GM18951 (cell line): ENCODE measurements around the gene HSD3B2.

Experiments used
- POLR2A ChIP-seq: IDR thresholded peaks from 4 replicates; pipeline ENCODE4 v1.6.1; 2011; ENCODE audit warnings: mild to moderate bottlenecking; ENCODE audit not compliant: insufficient read length, insufficient read depth; ENCODE audit errors: extremely low read depth
- in situ Hi-C: fragments of 300-500 bp; cut with MboI; formaldehyde crosslinking; loops from one replicate; pipeline ENCODE4 v1.12.0; 2022; ENCODE audit warnings: low sequenced_read_pairs, mixed read lengths, inconsistent platforms; ENCODE audit not compliant: unreplicated experiment

The HSD3B2 gene

GRCh38 chr1:119452091-119452490 is 37.1 kb downstream of the HSD3B2 start:
- in situ Hi-C loops = no loop called here
- TF ChIP-seq POLR2A = no peak

GRCh38 chr1:119453021-119453420 is 38.1 kb downstream of the HSD3B2 start:
- no peak for TF ChIP-seq POLR2A
- in situ Hi-C loops = no loop called here

GRCh38 chr1:119462964-119463363 is 48.0 kb downstream of the HSD3B2 start:
- in situ Hi-C loops = no loop called here
- no peak for TF ChIP-seq POLR2A

- in situ Hi-C loops = no loop called here
- TF ChIP-seq POLR2A = no peak
These were observed 48.6 kb downstream of the HSD3B2 start for GRCh38 chr1:119463569-119463968.

- in situ Hi-C loops = no loop called here
- no peak for TF ChIP-seq POLR2A
These were observed 51.5 kb downstream of the HSD3B2 start for GRCh38 chr1:119466445-119466844.

GRCh38 chr1:119467219-119467618 is 52.3 kb downstream of the HSD3B2 start:
- in situ Hi-C loops = no loop called here
- TF ChIP-seq POLR2A = no peak

- no peak for TF ChIP-seq POLR2A
- in situ Hi-C loops = no loop called here
These were observed 53.1 kb downstream of the HSD3B2 start for GRCh38 chr1:119467857-119468668.

GRCh38 chr1:119469741-119470140 is 54.8 kb downstream of the HSD3B2 start:
- TF ChIP-seq POLR2A = no peak
- in situ Hi-C loops = no loop called here

GRCh38 chr1:119470377-119470776 is 55.4 kb downstream of the HSD3B2 start:
- in situ Hi-C loops = no loop called here
- TF ChIP-seq POLR2A = no peak

- in situ Hi-C loops = no loop called here
- TF ChIP-seq POLR2A = no peak
These were observed 56.0 kb downstream of the HSD3B2 start for GRCh38 chr1:119470958-119471357.

GRCh38 chr1:119471566-119471965 is 56.6 kb downstream of the HSD3B2 start:
- TF ChIP-seq POLR2A = no peak
- in situ Hi-C loops = no loop called here

GRCh38 chr1:119472080-119472818 is 57.3 kb downstream of the HSD3B2 start:
- in situ Hi-C loops = no loop called here
- no peak for TF ChIP-seq POLR2A
